ENCODE data around the gene NIPA2.
A peak's percentile ranks its signal among the peaks of the same experiment; 100 is the strongest.

The NIPA2 gene

DNA sequence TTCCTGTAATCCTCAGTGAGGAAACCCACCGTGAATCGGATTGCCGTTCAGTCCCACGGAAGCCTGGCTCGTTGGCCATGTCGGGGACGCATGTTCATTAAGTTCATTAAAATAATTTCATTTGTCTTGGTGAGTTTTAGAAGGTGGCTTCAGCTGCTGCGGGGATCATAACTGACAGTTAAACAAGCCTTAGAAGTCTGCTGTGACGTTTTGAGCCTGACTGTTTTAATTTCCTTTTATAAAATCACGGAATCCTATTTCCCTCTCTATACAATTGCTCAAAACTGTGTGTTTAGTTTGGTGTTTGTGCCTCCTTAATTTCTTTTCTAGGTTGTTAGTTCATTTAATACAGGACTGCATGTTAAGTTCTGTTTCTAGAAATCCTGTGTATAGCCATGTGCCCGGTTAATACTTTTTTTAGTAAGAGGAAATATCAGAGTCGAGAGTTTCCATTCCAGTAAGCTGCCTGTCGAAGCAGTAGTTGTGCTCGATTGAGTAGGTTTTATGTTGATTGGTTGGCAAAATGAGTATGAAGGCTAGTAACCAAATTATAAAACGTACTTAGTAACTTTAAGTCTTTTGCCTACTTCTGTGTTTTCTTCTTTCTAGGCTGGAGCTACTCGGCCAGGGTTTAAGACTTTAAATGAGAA lies 705 bp downstream of the NIPA2 start:
- DNase-seq (ENCODE audit: low spot score), result peak; percentile 18

DNA sequence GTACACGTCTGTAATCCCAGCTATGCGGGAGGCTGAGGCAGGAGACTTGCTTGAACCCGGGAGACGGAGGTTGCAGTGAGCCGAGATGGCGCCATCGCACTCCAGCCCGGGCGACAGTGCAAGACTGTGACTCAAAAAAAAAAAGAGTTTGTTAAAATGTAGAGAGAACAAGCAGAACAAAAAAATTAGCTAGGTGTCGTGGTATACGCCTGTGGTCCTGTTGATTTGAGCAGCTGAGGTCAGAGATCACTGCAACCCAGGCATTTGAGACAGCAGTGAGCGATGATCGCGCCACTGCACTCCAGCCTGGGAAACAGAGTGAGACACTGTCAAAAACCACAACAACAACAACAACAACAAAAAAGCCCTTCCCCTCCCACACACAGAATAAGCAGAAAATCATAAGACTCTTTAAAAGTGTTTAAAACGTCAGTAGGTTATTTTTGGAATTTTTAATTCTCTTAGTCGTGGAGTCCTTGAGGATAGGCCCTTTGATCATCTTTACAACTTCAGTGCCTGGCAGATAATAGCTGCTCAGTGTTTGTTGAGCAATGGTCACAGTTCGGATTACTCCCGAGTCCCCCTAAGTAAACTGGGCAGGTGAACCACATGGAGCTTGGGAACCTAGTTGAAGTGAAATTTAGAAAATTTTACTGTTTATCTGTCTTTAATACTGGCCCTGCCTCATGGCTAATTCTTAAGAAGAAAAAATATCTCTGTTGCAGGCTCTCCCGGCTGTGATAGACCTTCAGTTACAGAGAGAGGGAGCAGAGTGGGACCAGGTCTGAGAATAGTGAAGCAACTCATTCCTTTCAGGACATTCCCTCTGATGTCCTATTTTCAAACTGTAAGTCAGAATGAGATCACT lies 6.2 kb downstream of the NIPA2 start:
- no peak for DNase-seq (ENCODE audit: low spot score)

DNA sequence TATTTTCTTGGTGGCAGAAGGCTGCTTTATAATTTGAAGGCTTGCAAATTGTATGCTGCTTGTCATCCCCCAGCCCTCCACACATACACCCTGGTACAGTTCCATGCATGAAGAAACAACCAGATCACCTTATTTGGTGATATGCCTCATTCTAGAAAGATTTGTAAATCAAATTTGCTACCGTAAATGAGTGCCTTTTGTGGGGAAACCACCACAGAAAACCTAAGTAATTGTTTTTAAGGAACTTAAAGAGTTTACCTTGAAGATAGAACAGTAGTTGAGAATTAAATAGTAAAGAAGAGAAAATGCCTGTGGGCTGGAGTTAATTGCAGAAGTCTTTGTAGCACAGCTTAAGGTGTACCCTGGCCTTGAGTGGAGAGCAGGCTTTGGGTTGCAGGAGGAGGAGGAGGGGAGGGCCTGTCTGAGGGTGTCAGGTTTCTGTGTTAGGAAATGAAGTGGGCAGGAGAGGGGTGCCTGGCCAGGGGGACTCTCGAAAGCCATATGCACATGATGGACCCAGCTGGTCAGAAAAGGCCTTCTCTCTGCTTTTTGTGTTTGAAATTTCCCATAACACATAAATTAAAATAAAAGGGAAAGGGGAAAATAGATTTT lies 6.9 kb downstream of the NIPA2 start:
- DNase-seq (ENCODE audit: low spot score), result no peak

DNA sequence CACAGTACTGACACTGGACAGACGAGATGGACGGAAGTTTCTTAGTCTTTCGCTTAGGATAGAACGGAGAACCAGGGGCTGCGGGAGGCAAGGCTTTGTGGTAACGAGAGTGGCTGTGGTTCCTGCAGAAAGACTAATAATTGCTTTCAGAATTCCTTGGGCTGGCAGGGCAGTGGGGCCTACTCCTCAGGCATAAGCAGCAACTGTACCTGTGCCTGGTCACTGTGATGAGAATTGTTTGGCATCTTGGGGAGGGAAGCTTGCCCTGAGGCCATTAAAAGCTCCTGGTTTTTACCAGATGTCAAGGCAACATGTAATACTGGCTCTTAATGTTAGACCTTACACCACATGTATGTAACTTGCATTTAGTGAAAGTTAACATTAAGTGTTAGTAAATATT lies 7.6 kb downstream of the NIPA2 start:
- no peak for DNase-seq (ENCODE audit: low spot score)

DNA sequence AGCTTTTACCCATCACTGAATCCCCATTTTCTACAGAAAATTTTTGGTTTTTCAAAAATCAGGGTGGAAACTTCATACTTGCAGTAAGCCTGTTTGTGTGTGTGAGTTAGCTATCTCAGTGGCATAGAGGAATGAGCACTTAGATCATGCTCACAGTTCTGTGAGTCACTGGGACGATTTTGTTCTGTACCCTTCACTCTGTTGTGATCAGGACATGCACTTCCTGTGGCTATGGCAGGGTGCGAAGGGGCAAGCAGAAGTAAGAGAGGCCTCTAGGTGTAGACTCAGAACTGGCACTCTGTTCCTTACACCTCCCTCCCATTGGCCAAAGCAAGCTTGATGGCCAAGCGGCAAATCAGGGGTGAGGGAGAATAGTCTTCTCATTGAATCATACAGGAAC lies 11.6 kb downstream of the NIPA2 start:
- DNase-seq (ENCODE audit: low spot score), result no peak

DNA sequence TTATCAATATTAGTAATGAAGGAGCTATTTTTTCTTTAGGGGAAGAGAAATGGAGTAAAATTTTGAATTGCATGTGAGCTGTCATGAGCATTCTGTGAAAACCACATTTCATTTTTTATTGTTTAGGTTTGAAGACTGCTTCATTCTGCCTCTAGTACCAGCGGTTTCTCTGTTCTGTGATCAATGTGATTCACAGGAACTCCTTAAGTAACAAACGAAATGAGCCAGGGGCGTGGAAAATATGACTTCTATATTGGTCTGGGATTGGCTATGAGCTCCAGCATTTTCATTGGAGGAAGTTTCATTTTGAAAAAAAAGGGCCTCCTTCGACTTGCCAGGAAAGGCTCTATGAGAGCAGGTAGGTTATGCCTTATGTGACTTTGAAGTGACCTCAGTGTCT lies 13.0 kb downstream of the NIPA2 start:
- DNase-seq (ENCODE audit: low spot score), result no peak

DNA sequence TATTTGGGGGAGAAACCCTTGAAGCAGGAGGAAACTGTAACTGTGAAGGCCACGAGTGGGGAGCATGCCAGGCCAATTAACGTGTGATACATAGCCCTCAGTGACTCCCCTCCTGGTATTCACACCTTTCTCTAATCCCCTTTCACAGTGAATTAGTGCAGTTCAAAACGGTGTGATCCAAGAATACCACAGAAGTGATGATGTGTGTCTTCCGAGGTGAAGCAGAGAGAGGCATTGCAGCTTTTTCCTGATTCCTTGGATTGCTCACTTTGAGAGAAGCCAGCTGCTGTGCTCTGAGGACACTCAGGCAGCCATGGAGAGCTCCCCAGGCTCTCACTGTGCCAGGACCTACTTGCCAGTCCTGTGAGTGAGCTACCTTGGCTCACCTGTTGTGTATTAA lies 17.3 kb downstream of the NIPA2 start:
- DNase-seq (ENCODE audit: low spot score), result no peak

DNA sequence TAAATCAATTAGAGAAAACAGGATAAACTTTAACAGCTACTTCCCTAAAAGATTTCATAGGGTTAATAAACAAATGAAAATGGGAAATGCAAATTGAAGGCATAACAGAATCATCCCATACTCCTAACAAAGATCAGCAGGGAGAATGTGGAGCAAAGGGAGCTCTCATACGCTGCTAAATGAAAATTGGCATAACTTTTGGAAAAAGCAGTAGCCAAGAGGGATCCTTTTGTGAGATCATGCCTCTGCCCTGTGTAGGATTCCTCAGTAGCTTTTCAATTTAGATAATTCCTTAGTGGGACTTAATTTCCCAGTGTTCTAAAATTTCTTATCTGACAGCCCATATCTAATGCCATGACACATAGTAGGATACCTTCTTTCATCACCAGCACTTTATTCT lies 18.2 kb downstream of the NIPA2 start:
- DNase-seq (ENCODE audit: low spot score), result no peak

DNA sequence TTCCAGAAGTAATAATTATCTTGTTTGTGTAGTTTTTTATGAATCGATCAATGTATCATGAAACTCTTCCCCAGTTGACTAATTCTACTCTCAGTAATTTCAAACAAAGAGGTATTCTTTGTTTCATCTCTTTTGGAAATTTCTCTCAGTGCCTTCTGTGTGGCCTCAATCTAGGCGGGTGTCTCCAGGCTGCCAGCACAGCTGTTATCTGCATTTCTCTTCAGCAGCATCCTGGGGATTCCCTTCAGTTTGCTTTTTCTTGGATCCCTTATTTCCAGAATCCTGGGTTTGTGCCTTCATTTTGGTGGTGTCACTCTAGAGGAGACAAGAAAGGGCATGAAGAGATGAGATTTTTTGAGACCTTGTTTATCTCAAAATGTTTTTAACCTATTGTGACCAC lies 22.7 kb downstream of the NIPA2 start:
- no peak for DNase-seq (ENCODE audit: low spot score)

DNA sequence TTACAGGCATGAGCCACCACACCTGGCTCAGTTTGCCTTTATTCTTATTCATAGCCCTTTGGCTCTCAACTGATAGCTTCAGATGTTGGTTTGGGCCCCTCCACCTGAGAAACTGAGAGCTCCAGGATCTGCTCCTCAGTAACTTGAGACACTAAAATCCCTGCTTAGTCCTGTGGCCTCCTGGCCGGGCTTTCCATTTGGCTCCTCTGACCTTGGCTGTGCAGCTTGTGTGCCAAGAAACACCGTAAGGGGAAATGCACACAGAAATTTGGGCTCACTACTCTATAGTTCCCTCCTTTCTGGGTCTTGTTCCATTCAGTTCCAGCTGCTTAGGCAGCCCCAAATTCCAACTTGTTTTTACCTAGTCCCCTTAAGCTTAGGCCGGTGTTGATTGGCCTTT lies 24.9 kb downstream of the NIPA2 start:
- no peak for DNase-seq (ENCODE audit: low spot score)

DNA sequence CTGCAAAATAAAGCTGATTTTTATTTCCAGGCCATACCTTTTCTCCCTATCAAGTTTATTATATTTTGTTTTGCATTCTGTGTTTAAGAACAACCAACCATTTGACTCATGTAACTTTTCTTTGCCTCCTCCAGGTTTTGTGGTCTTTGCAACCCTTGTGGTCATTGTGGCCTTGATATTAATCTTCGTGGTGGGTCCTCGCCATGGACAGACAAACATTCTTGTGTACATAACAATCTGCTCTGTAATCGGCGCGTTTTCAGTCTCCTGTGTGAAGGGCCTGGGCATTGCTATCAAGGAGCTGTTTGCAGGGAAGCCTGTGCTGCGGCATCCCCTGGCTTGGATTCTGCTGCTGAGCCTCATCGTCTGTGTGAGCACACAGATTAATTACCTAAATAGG lies 27.6 kb downstream of the NIPA2 start:
- DNase-seq (ENCODE audit: low spot score), result no peak

DNA sequence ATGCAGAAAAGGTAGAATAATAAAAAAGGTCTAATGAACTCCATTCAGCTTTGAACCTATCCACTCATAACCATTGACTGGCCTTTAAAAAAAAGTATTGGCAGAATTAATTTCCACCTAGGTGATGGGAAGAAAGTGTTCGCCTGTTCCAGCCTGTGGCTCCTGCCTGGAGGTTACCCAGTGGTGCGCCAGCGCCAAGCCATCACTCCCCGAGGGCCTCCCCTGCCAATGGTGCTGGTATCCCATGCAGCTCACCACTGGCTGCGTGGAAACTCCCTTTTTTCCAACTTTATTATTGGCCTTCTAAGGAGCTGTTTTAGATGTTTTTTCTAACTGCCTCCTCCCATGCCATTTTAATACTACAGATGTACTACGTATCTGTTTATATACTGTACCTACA lies 29.4 kb downstream of the NIPA2 start:
- DNase-seq (ENCODE audit: low spot score), result no peak

DNA sequence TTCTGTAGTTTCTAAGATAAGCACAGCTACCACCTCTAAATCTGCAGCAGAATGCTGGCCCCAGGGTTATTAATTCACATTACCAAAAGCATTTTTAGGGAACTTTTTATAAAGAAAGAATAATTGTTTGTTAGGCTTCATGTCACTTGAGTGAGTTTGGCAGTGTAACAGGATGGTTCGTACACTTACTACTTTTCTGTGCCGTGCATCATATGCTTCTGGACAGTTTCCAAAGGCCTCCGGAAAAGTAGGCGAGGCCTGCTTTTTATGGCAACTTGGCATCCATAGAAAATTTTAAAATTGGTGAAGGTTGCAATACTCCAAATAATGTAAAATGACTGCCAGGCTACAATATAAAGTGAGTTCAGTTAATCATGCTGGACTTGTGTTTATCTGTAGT lies 30.0 kb downstream of the NIPA2 start:
- no peak for DNase-seq (ENCODE audit: low spot score)

DNA sequence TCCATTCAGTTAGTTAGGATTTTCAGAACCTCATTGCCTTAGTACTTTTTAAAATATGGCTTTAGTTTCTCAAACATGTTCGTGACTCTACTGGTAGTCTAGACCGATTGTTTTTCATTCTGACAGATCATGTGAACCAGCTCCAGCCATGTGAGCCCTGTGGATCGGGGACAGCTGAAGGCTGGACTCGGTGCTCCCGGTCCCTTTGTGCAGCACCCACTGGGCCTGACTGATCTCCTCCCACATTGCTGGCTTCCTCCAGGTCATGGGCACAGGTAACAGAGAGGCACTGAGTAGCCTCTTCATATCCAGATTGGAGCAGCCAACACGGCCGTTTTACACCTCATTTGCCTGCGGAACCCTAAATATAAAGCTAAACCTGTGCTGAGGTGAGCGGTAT lies 30.5 kb downstream of the NIPA2 start:
- DNase-seq (ENCODE audit: low spot score), result no peak

DNA sequence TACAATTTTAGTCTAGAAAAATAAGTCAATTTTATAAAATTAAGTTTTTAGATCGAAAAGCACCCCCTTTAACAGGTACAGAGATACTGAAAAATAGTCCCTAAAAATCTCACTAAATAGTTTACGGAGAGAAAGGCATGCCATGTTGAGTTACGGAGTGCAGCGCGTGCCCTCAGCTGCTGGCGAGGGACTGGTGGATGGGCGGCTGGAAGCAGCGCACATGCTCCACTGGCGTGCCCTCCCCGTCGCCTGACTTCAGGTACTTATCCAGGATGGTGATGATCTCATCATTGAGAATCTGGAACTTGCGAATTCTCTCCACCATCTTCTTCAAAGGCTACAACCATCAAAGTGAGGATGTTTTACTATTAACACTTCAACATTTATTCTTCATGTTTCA lies 31.4 kb downstream of the NIPA2 start:
- no peak for DNase-seq (ENCODE audit: low spot score)

DNA sequence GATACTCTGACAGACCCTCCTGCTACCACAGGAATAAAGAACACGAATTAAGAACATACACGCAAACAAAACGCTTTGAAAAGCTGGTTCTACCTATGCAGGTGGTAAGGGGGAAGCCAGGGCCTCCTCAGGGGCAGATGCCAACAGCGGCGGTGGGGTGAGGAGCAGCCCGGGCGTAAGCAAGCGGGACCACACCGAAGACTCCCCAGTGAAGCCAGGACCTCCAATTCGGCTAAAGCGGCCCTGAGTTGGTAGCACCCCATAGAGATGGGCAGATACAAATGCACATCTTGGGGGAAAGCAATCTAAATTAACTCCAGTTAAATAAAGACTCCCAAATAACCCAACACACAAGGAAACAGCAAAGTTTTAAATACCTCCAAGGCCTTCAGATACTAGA lies 32.4 kb downstream of the NIPA2 start:
- DNase-seq (ENCODE audit: low spot score), result no peak

DNA sequence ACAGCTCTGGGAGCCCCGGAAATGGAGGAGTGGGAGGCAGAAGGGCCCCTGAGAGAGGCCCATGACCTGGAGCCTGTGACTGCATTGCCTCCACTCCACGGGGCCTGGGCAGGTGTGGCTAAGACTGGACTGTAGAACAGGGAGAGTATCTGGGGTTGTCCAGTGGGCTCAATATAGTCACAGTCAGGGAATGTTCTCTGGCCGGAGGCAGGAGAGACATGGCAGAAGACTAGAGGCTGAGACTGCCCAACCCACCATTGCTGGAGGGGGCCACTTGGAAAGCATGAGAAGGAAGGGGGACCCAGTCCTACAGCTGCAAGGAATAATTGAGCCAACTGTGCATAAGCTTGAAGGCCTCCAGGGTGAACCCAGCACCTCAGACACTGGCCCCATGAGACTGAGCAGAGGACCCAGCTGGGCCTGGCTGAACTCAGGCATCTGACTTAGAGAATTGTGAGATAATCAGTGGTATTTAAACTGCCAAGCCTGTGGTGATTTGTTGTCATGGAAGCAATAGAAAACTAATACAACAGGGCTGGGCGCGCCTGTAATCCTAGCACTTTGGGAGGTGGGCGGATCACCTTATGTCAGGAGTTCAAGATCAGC lies 33.1 kb downstream of the NIPA2 start:
- DNase-seq (ENCODE audit: low spot score), result no peak

DNA sequence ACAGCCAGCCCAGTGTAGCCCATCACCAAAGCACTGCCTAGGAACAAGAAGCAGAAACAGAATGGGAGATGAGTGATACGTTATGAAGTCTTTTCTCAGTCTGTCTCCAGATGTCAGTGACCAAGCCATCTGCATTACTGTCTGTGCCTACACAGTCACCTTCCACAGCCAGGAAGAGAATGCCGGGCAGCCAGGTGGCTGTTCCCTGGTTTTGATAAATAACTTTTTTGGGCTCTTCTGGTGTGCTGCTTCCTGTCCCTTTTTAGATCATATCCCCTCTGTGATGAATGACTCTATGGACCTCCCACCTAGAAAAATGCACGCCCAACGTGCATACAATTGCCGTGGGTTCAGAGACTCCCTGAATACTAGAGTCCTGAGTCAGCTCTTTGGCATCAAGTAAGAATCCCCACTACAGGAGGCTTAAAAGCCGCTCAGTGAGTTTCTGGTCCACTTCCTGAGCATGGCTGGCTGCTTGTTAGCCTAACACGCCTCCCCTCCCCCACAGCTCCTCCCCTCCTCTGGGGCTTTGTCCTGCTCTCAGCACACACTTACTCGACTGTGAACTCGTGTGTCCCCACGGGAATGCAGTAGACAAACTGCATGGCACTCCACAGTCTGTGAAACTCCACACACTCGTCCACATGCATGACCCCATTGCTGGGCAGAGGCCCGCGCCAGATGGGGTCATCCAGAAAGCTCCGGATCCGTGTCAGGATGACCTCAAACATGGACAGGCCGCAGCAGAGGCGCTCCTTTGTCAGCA lies 34.7 kb downstream of the NIPA2 start:
- peak; percentile 58 for DNase-seq (ENCODE audit: low spot score)

DNA sequence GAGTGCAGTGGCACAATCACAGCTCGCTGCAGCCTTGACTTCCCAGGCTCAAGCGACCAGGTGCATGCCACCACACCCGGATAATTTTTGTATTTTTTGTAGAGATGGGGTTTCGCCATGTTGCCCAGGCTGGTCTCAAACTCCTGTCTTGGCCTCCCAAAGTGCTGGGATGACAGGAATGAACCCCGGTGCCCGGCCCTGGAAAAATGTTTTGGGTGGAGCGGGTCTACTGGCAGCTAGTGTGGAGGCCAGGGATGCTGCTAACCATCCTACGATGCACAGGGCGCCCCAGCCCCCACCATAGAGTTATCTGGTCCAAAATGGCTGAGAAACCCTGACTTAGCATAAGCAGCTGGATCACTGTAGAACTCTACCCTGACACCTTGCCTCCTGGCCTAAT lies 35.4 kb downstream of the NIPA2 start:
- no peak for DNase-seq (ENCODE audit: low spot score)

DNA sequence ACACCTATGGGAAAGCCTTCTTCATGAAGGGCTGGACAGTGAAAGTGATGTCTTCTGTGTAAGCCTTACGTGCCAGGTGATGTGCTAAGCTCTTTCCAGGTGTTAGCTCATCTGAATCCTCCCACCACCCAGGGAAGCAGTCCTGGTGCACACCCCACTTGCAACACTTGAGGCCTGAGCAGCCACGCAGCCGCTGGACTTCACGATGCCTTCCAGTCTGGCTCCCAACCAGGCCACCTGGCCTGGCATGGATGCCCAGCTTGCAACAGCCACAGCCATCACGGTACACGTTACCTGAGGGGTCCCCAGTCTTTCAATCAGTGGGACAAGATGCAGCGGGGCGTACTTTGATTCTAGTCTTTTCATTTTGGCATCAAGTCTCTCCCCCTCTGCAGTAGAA lies 35.8 kb downstream of the NIPA2 start:
- DNase-seq (ENCODE audit: low spot score), result no peak

DNA sequence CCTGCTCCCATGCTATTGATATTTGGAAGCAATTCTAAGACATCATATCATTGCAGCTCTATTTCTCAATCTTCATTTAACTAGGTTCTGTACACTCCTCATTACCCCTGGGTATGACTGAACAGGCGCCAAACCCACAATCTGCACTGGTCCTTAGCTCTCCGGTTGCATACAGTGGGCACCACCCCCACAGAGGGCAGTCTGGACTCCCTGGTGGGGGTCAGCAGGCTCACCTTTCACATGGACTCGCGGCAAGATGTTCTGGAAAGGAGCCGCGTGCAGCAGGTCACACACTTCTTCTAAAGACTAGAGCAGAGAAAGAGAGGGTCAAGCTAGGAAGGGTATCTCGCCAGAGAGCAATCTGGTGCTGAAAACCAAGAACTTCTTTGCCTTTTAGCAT lies 36.5 kb downstream of the NIPA2 start:
- no peak for DNase-seq (ENCODE audit: low spot score)

DNA sequence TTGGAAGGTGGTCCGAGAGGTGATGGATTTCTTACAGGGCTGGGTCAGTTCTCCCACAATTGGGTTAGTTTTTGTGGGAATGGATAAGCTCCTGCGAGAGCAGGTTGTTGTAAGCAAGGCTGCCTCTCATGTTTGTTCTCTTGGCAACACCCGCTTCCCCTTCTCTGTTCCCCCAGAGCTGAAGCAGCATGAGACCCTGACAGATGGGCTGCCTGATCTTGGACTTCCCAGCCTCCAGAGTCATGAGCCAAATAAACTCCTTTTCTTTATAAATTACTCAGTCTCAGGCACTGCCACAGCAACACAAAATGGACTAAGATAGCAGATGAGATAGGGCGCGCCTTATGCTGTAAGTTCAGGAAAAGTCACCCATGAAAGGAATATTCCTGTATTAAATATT lies 38.7 kb downstream of the NIPA2 start:
- no peak for DNase-seq (ENCODE audit: low spot score)

Data from AG08396 (cell line).